ENCODE data around the gene CD83. TPM values are rescaled to one million over a fixed set of nuclear protein-coding genes. Genes with fewer than 3 reads are reported as not detected.

The CD83 gene
- total and polyA plus RNA-seq, 9 of the 15 experiments (the other 6 are each of a cell fraction or from before 2014, with no cell fraction given) = 2.5 to 4.1 (median 3.4) TPM

- TF ChIP-seq MBD1 (CRISPR knock-in tag; IDR thresholded peaks at IDR 0.05) = no peak; the same call in 1 of the 2 replicates
- peak; percentile 51 for TF ChIP-seq REST (IDR thresholded peaks at IDR 0.05; ENCODE audit: borderline replicate concordance)
- no peak for TF ChIP-seq REST (CRISPR knock-in tag; IDR thresholded peaks at IDR 0.05; ENCODE audit: low read depth)
- TF ChIP-seq DNMT1 (IDR thresholded peaks at IDR 0.05) = no peak
- TF ChIP-seq ZNF507 (tag; conservative IDR thresholded peaks at IDR 0.05) = peak; percentile 53; the same call in 1 of the 2 replicates
- TF ChIP-seq VEZF1 (CRISPR knock-in tag; IDR thresholded peaks at IDR 0.05) = peak; percentile 55
- TF ChIP-seq POLR2H (tag; IDR thresholded peaks at IDR 0.05; ENCODE audit: low read depth) = no peak
- TF ChIP-seq RAD21 (CRISPR knock-in tag; conservative IDR thresholded peaks at IDR 0.05 in 1 of 2, IDR thresholded peaks at IDR 0.05 in 1 of 2) = no peak
- TF ChIP-seq ZNF707 (CRISPR knock-in tag; conservative IDR thresholded peaks at IDR 0.05) = no peak
- no peak for TF ChIP-seq CBX8 (IDR thresholded peaks at IDR 0.05; ENCODE audit: borderline replicate concordance, extremely low read depth, low read depth, low read length, poor library complexity, severe bottlenecking)
- TF ChIP-seq CHAMP1 (IDR thresholded peaks at IDR 0.05) = no peak
- no peak for TF ChIP-seq NFATC3 (IDR thresholded peaks at IDR 0.05)
Measured at GRCh38 chr6:14077193-14077867, 40.2 kb upstream of the CD83 start (continued).

All from K562 (cell line).